NCI-H526 treated with DMSO at 0.1 percent for 48 hours (cell line): Measurements from ENCODE around the gene RPL4.
"Not testable (repeated sequence)": the region's sequence is repeated elsewhere in the genome, so short reads cannot be mapped to it uniquely, and the experiment has no call there.

Source experiments
- DNase-seq: peaks from one replicate; lab custom pipeline; 2025; lab: John Stamatoyannopoulos, UW

The RPL4 gene

GRCh38 chr15:66489179-66489791 lies 15.4 kb downstream of the RPL4 start:
- no peak for DNase-seq

GRCh38 chr15:66488525-66488924 lies 16.1 kb downstream of the RPL4 start:
- DNase-seq: no peak

GRCh38 chr15:66486887-66487286 lies 17.8 kb downstream of the RPL4 start:
- DNase-seq: no peak

- no peak for DNase-seq
These were observed 20.0 kb downstream of the RPL4 start for GRCh38 chr15:66484539-66485112.

GRCh38 chr15:66483131-66483566 lies 21.5 kb downstream of the RPL4 start:
- no peak for DNase-seq

GRCh38 chr15:66482539-66482938 lies 22.1 kb downstream of the RPL4 start:
- DNase-seq: no peak

GRCh38 chr15:66481107-66481856 lies 23.4 kb downstream of the RPL4 start:
- DNase-seq: no peak

- DNase-seq: no peak
These were observed 24.4 kb downstream of the RPL4 start for GRCh38 chr15:66480267-66480666.

GRCh38 chr15:66477011-66477410 lies 27.6 kb downstream of the RPL4 start:
- no peak for DNase-seq

- DNase-seq: no peak
These were observed 28.1 kb downstream of the RPL4 start for GRCh38 chr15:66476535-66476934.

- DNase-seq: no peak
These were observed 29.7 kb downstream of the RPL4 start for GRCh38 chr15:66474963-66475362.

GRCh38 chr15:66474135-66474534 lies 30.5 kb downstream of the RPL4 start:
- no peak for DNase-seq

- DNase-seq: no peak
These were observed 32.3 kb downstream of the RPL4 start for GRCh38 chr15:66472176-66472999.

GRCh38 chr15:66470825-66471224 lies 33.8 kb downstream of the RPL4 start:
- DNase-seq: not testable (repeated sequence)

- DNase-seq: not testable (repeated sequence)
These were observed 37.3 kb downstream of the RPL4 start for GRCh38 chr15:66467162-66468040.

GRCh38 chr15:66465294-66465693 lies 39.4 kb downstream of the RPL4 start:
- DNase-seq: not testable (repeated sequence)

GRCh38 chr15:66462627-66463026 lies 42.0 kb downstream of the RPL4 start:
- DNase-seq: no peak

GRCh38 chr15:66461917-66462316 lies 42.7 kb downstream of the RPL4 start:
- no peak for DNase-seq

- not testable (repeated sequence) for DNase-seq
These were observed 43.4 kb downstream of the RPL4 start for GRCh38 chr15:66461294-66461693.

- no peak for DNase-seq
These were observed 44.6 kb downstream of the RPL4 start for GRCh38 chr15:66459818-66460615.

GRCh38 chr15:66456211-66456610 lies 48.4 kb downstream of the RPL4 start:
- DNase-seq: no peak
